HG03575 (cell line): ENCODE results near the gene ZC3H18.

Experiments used
- ATAC-seq: cut with Tn5 transposase; IDR thresholded peaks from one replicate; pipeline ENCODE4 v1.9.1; 2021; ENCODE audit not compliant: unreplicated experiment, insufficient number of reproducible peaks, low FRiP score; ENCODE audit errors: extremely low read depth

ZC3H18 gene

GRCh38 chr16:88616320-88616719 lies 46.1 kb downstream of the ZC3H18 start:
- no peak for ATAC-seq

- no peak for ATAC-seq
Measured at GRCh38 chr16:88616736-88617135, 46.5 kb downstream of the ZC3H18 start.

DNA sequence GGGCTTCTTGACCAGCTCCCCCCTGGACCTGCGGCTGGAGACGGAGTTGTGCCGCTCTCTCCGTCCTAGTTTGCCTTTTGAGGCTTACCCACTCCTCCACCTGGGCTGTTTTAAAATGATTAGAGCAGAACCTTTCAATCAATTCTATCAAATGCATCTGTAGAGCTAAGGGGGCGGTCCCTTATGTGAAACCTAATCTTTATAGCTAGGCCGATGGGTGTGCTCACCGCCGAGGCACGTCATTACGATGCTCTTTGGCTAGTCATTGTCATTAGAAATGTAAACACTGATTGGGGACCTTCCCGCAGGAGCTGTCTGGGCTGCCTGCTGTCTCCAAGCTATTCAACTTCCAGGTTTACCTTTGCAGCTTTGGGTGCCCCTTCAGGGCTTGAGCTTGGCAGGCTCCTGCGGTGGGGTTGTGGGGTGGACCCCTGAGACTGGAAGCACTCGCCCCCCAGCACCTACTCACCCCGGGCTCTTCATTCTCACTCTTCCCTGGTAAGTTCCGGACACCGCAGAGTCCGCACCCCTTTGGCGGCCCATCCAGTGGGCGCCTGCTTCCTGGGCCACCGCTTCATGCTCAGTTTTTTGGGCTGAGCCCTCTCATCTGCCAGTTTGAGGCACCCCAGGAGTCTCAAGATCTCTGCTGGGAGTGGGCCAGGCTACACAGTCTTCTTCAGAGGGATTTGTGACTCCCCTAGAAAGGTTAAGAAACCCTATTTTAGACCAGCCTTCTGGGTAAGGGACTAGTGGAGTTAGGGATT lies 47.2 kb downstream of the ZC3H18 start:
- ATAC-seq: no peak

- ATAC-seq: no peak
Measured at GRCh38 chr16:88618182-88618955, 48.2 kb downstream of the ZC3H18 start.

DNA sequence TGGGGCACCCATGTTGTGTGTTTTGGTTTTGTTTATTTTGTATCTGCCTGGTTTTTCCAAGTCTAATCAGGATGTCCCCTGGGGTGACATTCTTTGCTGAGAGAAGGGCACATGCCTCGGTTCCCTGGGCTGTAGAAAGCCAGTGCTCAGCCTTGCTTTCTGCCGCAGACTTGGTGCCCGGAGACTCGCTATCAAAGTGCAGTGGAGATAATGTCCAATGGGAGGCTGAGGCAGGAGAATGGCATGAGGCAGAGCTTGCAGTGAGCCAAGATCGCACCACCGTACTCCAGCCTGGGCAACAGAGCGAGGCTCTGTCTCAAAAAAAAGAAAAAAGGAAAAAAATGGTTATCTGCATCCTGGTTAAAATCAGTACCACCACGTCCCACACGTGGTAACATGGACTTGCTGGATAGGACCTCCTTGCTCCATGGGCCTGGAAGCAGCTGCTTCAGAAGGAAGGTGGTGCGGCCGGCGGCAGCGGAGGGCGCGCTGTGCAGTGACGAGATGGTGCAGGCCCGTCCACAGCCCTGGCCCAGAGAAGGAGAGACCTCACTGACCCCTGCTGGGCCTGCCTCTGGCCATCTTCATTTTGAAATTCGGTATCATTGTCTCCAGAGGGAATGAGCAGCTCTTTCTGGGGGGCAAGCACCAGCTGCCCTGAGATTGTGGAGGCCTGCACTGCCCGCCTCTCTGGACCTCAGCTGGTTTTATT lies 48.9 kb downstream of the ZC3H18 start:
- no peak for ATAC-seq

- no peak for ATAC-seq
Measured at GRCh38 chr16:88619859-88620815, 49.9 kb downstream of the ZC3H18 start.

DNA sequence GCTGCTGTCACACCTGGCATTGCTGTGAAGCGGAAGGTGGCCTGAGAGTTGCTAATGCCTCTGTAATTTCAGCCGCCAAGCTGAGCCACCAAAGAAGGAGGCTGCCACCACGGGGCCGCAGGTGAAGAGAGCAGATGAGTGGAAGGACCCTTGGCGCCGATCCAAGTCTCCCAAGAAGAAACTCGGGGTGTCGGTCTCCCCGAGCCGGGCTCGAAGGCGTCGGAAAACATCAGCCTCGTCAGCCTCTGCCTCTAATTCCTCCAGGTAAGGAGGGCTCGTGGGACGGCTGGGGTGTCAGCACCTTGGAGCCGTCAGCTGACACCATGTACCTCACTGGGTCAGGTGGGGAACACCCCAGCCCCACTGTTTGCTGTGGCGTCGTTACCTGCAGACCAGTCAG lies 51.9 kb downstream of the ZC3H18 start:
- no peak for ATAC-seq

- no peak for ATAC-seq
Measured at GRCh38 chr16:88622866-88623265, 52.7 kb downstream of the ZC3H18 start.

GRCh38 chr16:88623858-88624257 lies 53.7 kb downstream of the ZC3H18 start:
- no peak for ATAC-seq

DNA sequence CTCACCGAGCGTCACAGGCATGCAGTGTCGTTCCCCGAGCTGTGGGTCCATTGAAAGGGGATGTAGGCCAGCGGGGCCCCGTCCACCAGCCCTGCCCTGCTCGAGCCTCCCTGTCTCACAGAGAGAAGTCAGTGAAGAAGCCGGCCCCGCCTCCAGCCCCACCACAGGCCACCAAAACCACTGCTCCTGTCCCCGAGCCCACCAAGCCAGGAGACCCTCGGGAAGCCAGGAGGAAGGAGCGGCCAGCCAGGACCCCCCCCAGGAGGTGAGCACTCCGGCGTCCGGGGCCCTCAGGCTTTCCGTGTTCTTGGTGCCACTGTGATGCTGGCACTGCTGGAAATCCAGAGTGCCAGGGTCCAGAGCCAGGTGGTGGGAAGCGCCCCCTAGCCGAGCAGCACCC lies 54.3 kb downstream of the ZC3H18 start:
- no peak for ATAC-seq

GRCh38 chr16:88624977-88625576 lies 54.9 kb downstream of the ZC3H18 start:
- ATAC-seq: no peak

GRCh38 chr16:88626646-88627045 lies 56.4 kb downstream of the ZC3H18 start:
- ATAC-seq: no peak

DNA sequence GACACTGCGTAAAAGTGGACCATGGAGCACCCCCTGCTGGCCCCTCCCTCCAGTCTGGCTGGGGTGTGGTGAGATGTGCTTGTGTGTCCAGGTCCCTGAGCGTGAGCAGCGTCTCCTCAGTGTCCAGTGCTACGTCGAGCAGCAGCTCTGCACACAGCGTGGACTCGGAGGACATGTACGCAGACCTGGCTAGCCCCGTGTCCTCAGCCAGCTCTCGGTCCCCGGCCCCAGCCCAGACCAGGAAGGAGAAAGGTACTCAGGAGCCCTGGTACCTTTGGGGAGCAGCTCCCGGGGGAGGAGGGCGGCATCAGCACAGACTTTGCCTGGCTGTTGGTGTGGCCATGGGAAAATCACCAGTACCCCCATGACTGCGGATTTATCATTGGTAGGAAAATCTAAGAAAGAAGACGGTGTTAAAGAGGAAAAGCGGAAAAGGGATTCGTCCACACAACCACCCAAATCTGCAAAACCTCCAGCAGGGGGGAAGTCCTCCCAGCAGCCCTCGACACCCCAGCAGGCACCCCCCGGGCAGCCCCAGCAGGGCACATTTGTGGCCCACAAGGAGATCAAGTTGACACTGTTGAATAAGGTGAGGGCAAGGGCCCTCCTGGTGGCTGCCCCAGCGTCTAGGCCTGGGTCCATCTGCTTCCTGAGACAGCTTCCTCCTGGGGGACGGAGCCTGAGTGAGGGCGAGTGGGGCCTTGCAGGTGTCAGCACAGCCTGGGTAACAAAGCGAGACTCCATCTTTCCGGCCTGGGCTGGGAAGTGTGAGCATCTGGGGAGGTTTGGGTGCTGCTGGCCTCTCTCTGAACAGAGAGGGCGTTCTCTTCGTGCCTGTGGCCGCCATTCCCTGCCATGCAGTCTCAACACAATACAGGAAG lies 57.6 kb downstream of the ZC3H18 start:
- ATAC-seq: no peak

- ATAC-seq: no peak
Measured at GRCh38 chr16:88628512-88628974, 58.3 kb downstream of the ZC3H18 start.

DNA sequence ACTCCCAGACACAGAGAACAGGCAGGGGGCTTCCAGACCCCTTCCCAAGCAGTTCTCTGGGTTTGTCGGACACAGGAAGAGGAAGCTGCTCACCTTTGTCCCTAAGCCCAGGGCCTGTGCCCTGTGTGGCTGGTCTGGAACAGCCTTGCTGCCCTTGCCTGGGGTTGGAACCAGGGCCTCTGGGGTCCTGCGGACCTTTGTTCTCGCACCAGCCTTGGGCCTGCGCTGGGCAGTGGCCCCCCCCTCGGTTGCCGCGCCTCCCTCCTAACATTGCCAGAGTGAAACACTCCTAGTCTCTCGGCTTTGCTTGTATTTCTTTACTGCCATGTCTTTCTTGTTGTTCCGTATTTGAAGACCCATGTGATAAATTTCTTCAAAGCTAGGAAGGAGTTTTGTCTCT lies 59.6 kb downstream of the ZC3H18 start:
- no peak for ATAC-seq

- ATAC-seq: no peak
Measured at GRCh38 chr16:88630433-88630832, 60.2 kb downstream of the ZC3H18 start.

GRCh38 chr16:88630941-88631340 lies 60.7 kb downstream of the ZC3H18 start:
- no peak for ATAC-seq
